ENCODE measurements around the gene CPAMD8.
"Not testable (repeated sequence)": the region's sequence is repeated elsewhere in the genome, so short reads cannot be mapped to it uniquely, and the experiment has no call there.

Gene CPAMD8

DNA sequence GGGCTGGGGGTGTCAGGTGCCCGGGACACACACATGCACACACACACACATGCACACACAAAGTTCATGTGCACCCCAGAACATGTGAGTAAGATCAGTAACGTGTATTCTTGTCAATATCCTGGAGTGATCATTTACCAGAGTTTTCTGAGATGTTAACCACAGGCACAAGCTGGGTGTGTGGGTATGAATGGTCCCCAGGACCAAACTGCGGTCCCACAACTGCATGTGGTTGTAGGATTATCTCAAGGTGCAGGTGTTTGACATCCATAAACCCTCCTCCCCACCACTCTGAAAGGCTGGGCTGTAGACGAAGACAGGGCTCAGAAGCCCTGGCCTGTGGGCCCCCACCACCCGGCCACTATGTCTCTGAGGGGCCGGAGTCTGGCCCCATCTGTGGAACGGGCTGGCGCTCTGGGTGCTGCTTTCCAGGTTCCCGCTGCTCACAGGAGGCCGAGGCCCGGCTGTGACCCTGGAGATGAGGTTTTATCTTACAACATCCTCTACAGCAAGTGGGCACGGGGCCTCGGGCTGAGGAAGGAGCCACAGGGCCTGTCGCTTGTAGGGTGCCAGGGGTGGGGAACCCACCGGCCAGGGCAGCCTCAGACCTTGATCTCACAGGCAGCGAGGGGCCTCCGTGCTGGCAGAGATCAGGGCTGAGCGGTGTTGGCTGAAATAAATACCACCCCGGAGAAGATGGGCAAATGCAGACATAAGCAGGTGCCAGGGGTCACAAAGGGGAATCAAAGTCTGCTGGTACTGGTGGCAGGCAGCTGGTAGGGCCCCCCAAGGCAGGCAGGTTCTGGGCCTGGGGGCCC lies 133.5 kb downstream of the CPAMD8 start:
- no peak for DNase-seq (ENCODE audit: low spot score)

DNA sequence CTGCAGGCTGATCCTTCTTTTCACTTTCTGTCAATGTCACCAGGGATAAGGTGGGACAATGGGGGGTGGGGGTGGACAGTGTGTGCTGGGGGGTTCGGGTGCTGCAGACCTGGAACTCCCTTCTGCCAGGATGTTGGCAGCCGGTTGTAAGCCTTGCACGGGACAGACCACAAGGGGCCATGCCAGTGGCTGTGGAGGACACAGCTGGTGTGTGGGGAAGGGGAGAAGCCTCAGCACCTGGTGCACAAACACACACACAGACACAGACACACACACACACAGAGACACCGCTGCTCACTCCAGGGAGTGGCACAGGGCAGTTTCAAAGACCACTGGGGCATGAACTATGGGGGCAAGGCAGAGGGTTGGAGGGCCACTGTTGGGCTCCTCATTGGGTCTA lies 134.2 kb downstream of the CPAMD8 start:
- no peak for DNase-seq (ENCODE audit: low spot score)

DNA sequence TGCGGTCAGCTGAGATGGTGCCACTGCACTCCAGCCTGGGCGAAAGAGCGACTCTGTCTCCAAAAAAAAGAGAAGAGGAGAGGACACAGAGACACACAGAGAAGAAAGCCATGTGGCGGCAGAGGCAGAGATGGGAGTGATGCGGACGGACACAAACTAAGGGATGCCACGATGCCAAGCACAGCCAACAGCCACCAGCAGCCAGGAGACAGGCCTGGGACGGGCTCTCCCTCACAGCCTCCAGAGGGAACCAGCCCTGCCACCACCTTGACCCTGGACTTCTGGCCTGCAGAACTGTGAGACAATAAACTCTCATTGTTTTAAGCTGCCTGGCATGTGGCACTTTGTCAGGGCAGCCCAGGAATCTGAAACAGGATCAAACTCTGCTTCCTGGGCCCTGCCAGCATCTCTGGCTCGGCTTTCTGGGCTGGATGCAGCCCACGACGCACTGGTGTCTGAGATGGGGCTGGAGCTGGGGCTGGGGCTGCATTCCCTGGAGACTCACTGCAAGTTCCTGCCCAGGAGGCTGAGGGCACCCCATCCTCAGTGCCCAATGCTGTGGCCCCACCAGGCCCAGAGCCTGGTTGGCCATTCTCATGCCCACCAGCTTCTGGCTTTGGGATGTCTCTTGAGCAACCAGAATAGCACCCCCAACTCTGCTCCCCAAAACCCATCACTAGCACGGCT lies 134.8 kb downstream of the CPAMD8 start:
- DNase-seq (ENCODE audit: low spot score), result no peak

- DNase-seq (ENCODE audit: low spot score), result no peak
Measured at GRCh38 chr19:16890461-16891184, 136.0 kb downstream of the CPAMD8 start.

DNA sequence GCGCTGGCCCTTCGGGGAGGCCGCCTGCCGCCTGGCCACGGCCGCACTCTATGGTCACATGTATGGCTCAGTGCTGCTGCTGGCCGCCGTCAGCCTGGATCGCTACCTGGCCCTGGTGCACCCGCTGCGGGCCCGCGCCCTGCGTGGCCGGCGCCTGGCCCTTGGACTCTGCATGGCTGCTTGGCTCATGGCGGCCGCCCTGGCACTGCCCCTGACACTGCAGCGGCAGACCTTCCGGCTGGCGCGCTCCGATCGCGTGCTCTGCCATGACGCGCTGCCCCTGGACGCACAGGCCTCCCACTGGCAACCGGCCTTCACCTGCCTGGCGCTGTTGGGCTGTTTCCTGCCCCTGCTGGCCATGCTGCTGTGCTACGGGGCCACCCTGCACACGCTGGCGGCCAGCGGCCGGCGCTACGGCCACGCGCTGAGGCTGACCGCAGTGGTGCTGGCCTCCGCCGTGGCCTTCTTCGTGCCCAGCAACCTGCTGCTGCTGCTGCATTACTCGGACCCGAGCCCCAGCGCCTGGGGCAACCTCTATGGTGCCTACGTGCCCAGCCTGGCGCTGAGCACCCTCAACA lies 136.6 kb downstream of the CPAMD8 start:
- DNase-seq (ENCODE audit: low spot score), result no peak

DNA sequence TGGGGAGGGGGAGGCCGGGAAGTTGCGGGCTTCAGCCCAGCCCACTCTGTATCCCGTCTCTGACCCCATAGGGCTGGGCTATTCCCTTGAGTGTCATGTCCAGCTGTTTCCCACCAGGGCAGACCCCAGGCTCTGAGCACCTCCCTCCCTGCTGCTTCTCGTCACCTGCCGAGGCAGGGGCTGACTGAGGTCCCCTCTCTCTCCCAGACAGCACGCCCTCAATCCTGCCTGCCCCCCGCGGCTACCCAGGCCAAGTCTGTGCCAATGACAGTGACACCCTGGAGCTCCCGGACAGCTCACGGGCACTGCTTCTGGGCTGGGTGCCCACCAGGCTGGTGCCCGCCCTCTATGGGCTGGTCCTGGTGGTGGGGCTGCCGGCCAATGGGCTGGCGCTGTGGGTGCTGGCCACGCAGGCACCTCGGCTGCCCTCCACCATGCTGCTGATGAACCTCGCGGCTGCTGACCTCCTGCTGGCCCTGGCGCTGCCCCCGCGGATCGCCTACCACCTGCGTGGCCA lies 137.2 kb downstream of the CPAMD8 start:
- DNase-seq (ENCODE audit: low spot score), result no peak

GRCh38 chr19:16888629-16889365 lies 137.8 kb downstream of the CPAMD8 start, which contains the start of gene F2RL3:
F2RL3 (plus strand) TSS chr19:16888999; CDS start chr19:16889190, 191 bp downstream.
- no peak for DNase-seq (ENCODE audit: low spot score)

DNA sequence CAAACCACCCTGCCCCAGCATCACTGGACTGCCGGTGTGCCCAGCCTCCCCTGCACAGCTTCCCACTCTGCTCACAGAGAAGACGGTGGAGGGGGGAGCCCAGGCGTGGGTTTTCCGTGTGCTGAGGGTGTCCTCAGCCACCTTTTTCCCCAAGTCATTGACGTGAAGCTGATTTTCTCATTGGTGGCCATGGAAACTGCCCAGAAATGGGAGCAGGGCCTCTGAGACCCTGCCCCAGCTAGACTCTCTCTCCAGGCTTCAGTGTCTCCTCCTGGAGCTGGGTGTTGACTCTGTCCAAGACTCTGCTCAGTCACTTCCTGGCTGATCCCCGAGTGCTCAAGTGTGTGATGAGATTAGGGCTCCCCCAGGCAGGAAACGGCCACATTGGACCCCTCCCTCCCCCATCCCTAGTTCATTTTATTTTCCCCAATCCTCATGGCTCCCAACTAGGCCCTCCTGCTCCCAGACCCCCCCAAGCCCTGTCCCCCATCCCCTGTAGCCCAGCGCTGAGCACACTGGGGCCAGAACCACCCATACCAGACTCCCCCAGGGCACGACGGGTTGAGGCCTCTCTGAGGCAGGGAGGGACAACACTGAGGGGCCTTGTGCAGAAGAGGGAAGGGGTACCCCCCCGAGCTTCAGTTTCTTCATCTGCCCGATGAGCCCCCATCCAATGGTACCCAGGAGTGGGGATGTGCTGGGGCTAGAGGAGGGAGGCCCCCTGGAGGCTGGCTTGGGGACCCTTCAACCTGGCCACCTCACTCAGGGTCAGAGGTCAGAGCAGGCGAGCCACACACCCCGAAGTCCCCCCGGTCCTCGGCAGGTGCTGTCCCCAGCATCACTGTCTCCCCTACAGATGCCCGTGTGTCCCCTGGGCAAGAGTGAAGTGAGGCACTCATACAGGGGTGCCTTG lies 139.0 kb downstream of the CPAMD8 start:
- DNase-seq (ENCODE audit: low spot score), result no peak

DNA sequence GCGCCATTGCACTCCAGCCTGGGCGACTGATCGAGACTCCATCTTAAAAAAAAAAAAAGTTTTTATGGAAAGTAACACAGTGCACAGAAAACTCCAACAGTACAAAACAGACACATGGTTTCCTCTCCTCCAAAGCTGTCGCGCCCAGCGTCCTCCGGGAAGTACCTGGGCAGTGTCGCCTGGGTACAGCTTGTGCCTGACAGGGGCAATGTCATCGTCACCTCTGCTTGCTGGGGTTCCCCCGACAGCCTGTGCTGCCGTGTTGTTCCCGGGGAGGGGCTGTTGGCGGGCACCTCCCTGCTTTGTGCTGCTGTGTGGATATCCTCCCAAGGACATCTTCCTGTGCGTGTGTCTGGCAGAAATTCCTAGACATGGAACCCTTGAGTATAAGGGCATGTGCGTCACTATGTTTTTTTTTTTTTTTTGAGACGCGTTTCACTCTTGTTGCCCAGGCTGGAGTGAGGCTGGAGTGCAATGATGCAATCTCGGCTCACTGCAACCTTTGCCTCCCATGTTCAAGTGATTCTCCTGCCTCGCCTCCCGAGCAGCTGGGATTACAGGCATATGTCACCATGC lies 140.2 kb downstream of the CPAMD8 start:
- DNase-seq (ENCODE audit: low spot score), result no peak

DNA sequence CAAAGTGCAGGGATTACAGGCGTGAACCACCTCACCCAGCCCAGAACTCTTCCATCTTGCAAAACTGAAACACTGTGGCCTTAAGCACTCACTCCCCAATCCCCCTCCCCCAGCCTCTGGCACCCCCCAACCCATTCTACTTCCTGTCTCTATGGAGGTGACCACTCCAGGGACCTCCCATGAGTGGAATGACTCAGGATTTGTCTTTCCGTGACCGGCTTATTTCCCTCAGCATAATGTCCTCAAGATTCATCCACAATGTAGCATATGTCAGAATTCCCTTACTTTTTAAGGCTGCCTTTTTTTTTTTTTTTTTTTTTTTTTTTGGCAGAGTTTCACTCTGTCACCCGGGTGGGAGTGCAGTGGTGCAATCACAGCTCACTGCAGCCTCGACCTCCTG lies 141.4 kb downstream of the CPAMD8 start:
- no peak for DNase-seq (ENCODE audit: low spot score)

GRCh38 chr19:16883522-16883921 lies 143.1 kb downstream of the CPAMD8 start:
- DNase-seq (ENCODE audit: low spot score), result no peak

DNA sequence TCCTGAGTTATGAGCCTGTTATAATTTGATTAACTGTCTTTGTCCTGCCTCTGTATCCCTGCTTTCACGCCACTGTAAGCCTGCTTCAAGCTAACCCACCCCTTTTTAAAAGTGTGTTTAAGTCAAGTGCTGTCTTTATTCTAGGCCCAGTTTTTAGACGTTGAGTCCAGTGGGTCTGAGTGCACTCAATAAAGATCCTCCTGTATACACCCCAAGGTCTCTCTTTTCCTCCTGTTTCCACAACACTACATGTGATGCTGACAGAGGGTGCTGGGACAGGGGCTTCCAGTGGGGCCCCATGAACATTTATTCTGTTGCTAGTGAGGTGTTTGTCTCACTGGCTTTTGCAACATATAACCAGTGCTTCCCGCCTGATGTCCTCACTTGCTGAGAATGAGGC lies 144.5 kb downstream of the CPAMD8 start:
- DNase-seq (ENCODE audit: low spot score), result no peak

DNA sequence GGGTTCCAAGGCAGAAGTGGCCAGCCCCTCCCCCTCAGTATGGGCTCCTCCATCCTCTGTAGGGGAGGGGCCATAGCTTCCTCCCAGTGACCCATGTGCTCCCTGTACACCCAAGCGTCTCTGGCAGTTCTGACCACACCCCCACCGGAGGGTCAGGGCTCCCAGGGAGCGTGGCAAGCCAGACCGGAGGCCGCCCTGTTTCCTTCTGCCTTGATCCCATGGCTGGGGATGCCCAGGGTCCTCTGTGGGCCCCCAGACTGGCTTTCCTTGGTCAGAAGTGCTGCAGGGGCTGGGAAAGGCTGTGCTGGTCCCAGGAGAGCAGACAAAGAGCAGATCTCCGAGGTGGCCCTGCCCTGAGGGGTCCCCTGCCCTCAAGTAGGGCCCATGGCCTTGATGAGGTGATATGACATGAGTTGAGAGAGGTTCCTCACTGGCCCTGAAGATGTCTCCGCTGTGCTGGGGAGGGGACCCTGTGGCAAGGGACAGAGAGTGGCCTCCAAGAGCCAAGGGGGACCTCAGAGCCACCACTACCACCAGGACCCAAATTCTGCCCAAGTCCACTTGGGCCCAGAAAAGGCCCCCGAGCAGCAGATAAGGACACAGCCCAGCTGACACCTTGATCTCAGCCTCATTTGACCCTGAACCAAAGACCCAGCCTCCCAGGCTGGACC lies 145.6 kb downstream of the CPAMD8 start:
- no peak for DNase-seq (ENCODE audit: low spot score)

GRCh38 chr19:16878181-16878965 lies 148.2 kb downstream of the CPAMD8 start:
- DNase-seq (ENCODE audit: low spot score), result no peak

GRCh38 chr19:16877581-16877980 lies 149.0 kb downstream of the CPAMD8 start:
- DNase-seq (ENCODE audit: low spot score), result no peak

DNA sequence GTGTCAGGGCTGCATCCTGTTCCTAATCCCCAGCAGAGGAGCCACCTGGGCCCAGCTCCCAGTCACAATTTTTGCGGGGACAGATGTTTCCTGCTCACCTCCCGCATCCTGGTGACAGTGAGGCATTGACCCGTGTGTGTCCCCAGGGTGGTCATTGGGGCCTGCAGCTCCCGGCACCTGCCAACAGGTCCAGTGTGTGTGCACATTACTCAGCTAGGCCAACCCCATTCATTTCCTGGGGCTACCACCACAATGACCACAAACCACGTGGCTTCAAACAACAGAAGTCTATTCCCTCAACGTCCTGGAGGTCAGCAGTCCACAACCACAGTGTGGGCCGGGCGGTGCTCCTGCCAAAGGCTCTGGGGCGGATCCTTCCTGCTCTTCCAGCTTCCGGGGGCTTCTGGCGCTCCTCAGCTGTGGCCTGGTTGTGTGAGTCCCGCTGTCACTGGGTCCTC lies 149.7 kb downstream of the CPAMD8 start:
- no peak for DNase-seq (ENCODE audit: low spot score)

- no peak for DNase-seq (ENCODE audit: low spot score)
Measured at GRCh38 chr19:16875584-16876555, 150.7 kb downstream of the CPAMD8 start.

DNA sequence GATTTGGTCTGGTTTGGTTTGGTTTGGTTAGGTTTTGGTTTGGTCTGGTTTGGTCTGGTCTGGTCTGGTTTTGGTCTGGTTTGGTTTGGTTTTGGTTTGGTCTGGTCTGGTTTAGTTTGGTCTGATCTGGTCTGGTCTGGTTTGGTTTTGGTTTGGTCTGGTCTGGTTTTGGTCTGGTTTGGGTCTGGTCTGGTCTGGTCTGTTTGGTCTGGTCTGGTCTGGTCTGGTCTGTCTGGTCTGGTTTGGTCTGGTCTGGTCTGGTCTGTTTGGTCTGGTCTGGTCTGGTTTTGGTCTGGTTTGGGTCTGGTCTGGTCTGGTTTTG lies 151.7 kb downstream of the CPAMD8 start:
- not testable (repeated sequence) for DNase-seq (ENCODE audit: low spot score)
